ENCODE results near the gene AQP6. TPM values are rescaled to one million over a fixed set of nuclear protein-coding genes. Genes with fewer than 3 reads are reported as not detected.

Gene AQP6
- total RNA-seq, 6 experiments from 2014 or later = 0.31 to 0.34 TPM; not detected in 4

GRCh38 chr12:49942512-49942893 lies 30.2 kb upstream of the AQP6 start:
- no peak for TF ChIP-seq CTCF (IDR thresholded peaks at IDR 0.05)
- TF ChIP-seq POLR2A (IDR thresholded peaks at IDR 0.05) = no peak
- intact Hi-C loops (cut with DNase I) = no loop called here
- Histone ChIP-seq H3K36me3 (no peaks in the 10 kb centered on the region), H3K27me3 (no peaks in the 10 kb centered on the region), H3K4me3 (no peak overlapping the region), H3K27ac (no peak overlapping the region), H3K4me1 (peaks cover 0 to 7% (median 0%) of the 10 kb centered on the region in 4 donors), H3K9me3 (no peaks in the 10 kb centered on the region)
- ATAC-seq (no peak), DNase-seq (no peak)
- 100% methylated on average over 3 of the region's 3 CpGs for WGBS (ENCODE audit: insufficient coverage, low coverage, low lambda C conversion rate, missing lambda C conversion rate)

DNA sequence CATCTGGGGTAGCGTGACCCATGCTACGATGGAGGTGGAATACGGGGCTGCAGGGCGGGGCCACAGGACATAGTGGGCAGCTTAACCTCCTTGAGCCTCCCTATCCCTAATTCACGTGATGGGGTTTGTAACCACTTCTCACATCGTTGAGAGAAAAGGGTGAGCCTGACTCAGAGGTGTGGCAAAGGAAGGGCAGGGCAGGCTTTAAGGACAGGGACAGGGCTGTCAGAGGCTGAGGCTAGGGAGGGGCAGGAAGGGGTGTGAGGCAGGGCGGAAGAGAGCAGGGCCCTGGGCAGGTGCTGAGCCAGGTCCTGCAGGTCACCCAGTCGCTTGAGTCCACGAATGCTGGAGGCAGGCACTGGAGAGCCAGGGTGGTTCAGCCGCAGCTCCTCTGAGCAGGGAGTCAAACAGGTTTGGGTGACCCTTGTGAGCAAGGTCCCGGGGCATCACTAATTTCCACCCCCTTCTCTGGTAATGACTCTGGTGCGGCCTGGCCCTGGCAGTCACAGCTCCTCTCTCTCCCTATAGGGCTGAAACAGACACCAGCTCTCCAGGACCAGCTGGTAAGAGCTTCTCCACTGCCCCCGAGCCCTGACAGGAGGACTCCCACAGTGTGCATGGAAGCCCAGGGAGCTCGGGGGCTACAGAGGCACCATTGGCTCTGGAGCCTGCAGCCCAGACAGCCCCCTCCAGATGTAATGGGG lies 29.7 kb upstream of the AQP6 start:
- DNase-seq (no peak), ATAC-seq (no peak)
- TF ChIP-seq CTCF (IDR thresholded peaks at IDR 0.05) (no peak), POLR2A (IDR thresholded peaks at IDR 0.05) (no peak)
- Histone ChIP-seq H3K4me3 (no peak overlapping the region), H3K27me3 (no peaks in the 10 kb centered on the region), H3K9me3 (no peaks in the 10 kb centered on the region), H3K4me1 (peaks cover 0 to 7% (median 0%) of the 10 kb centered on the region in 4 donors), H3K36me3 (no peaks in the 10 kb centered on the region), H3K27ac (no peak overlapping the region)
- intact Hi-C loops (cut with DNase I) = no loop called here
- 33% methylated on average over 1 of the region's 14 CpGs for WGBS (ENCODE audit: insufficient coverage, low coverage, low lambda C conversion rate, missing lambda C conversion rate)

DNA sequence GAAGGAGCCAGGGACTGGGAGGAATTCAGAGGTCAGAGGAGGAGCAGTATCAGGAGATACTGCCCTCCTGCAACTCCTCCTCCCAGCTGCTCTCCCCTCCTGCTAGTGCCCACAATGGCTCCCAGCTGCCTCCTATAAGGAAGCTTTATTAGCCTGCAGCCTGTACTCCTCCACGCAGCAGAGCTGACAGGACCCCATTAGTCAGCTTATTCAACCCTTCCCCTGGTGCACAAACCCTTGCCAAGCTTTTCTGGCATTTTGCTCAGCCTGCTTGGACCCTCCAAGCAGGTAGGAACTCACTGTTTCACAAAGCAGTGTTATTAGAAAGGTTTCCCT lies 29.2 kb upstream of the AQP6 start:
- TF ChIP-seq POLR2A (IDR thresholded peaks at IDR 0.05) = no peak
- no peak for TF ChIP-seq CTCF (IDR thresholded peaks at IDR 0.05)
- Histone ChIP-seq H3K4me1 (peaks cover 0 to 7% (median 0%) of the 10 kb centered on the region in 4 donors), H3K27ac (no peak overlapping the region), H3K4me3 (no peak overlapping the region), H3K27me3 (no peaks in the 10 kb centered on the region), H3K36me3 (no peaks in the 10 kb centered on the region), H3K9me3 (no peaks in the 10 kb centered on the region)
- ATAC-seq = no peak
- WGBS (ENCODE audit: insufficient coverage, low coverage, low lambda C conversion rate, missing lambda C conversion rate) = 100% methylated on average over 1 of the region's 1 CpG
- intact Hi-C loops (cut with DNase I) = no loop called here
- no peak for DNase-seq

DNA sequence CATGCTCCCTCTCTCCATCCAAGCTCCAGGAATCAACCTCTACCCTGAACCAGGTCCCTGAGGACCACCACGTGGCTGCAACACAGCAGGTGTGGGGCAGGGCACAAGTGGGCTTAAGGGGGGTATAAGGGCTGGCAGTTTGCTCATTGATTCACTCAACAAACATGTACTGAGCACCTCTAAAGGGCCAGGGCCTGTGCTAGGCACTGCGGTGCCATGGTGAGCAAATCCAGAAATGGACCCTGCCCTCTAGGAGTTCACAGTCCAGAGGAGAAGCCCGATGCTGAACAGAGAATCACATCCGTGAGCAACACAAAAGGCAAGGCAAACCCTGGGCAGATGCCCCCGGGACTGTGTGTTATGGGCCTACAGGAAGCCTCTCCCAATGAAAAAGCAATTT lies 28.7 kb upstream of the AQP6 start:
- Histone ChIP-seq H3K4me1 (peaks cover 0 to 7% (median 0%) of the 10 kb centered on the region in 4 donors), H3K27me3 (no peaks in the 10 kb centered on the region), H3K27ac (no peak overlapping the region), H3K36me3 (no peaks in the 10 kb centered on the region), H3K9me3 (no peaks in the 10 kb centered on the region), H3K4me3 (no peak overlapping the region)
- intact Hi-C loops (cut with DNase I) = no loop called here
- WGBS (ENCODE audit: insufficient coverage, low coverage, low lambda C conversion rate, missing lambda C conversion rate) = 49% methylated on average over 4 of the region's 5 CpGs
- ATAC-seq (peak in 2 of 4 donors; percentile 28 to 36), DNase-seq (peak in 1 of 3 donors; percentile 37)
- TF ChIP-seq POLR2A (IDR thresholded peaks at IDR 0.05) = no peak
- TF ChIP-seq CTCF (IDR thresholded peaks at IDR 0.05) = no peak

Measured in right lobe of liver (tissue), 6 donors.